Measurements from ENCODE around the gene ZNF878. TPM values are rescaled to one million over a fixed set of nuclear protein-coding genes. Genes with fewer than 3 reads are reported as not detected.
"Not testable (repeated sequence)": the region's sequence is repeated elsewhere in the genome, so short reads cannot be mapped to it uniquely, and the experiment has no call there.

ZNF878 gene
- 0.13 and 0.39 TPM in 2 replicates for total RNA-seq

DNA sequence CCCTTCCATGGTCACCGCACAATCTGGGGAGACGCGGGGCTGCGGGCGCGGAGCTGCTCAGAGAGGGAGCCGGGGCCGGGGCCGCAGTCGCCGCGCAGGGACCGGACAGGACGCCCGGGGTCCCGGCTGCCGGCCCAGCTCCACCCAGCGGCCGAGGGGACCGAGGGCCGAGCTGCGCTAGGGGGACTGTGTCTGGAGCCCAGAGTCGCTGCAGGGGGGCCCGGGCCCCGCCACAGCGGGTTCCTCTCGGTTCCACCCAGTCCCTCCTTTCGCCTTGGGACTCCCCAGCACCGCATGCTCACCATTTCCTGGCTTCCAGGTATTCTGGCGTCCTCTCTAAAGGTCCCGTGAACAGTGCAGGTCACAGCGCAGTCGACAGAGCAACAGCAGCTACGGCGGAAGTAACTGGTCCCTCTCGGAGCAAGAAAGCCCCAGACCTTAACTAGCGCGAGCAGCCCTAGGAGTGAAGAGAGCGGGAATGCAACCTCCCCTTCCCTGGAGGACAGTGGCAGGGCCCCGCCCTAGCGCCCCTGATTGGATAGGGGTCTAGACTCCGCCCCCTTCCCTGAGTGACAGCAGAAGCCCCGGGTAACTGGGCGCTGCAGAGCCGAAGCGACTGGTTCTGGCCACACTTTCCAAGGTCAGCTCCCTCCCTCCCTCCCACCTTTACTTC is at the start of gene ZNF878:
TSS of gene ZNF878 (minus strand) at position 465 of the 673 bp plus-strand sequence. CDS start at position 305, 160 bp downstream.
- H3K27ac Mint-ChIP-seq: no peak within 1 kb of the TSS
- H3K36me3 Mint-ChIP-seq (ENCODE audit: low read depth): peaks cover 3% of the 10 kb centered on the region

GRCh38 chr19:12098040-12098439 is 45.3 kb upstream of the ZNF878 start:
- H3K9me3 Mint-ChIP-seq: peaks cover 70% of the 10 kb centered on the region
- no peaks in the 10 kb centered on the region for H3K4me1 Mint-ChIP-seq (ENCODE audit: low read depth)
- no peak overlapping the region for H3K27ac Mint-ChIP-seq
- H3K36me3 Mint-ChIP-seq (ENCODE audit: low read depth): peaks cover 19% of the 10 kb centered on the region
- H3K27me3 Mint-ChIP-seq (ENCODE audit: insufficient read depth): no peaks in the 10 kb centered on the region
- intact Hi-C loops (cut with micrococcal nuclease): no loop called here
- H3K4me3 Mint-ChIP-seq: no peak overlapping the region
- DNase-seq (ENCODE audit: low spot score): no peak

More for the DNA sequence above, at the start of gene ZNF878:
- peak; percentile 27 for DNase-seq (ENCODE audit: low spot score)
- peaks cover 3% of the 10 kb centered on the region for H3K27me3 Mint-ChIP-seq (ENCODE audit: insufficient read depth)
- peak within 1 kb of the TSS; percentile 78 for H3K4me3 Mint-ChIP-seq
- peaks cover 24% of the 10 kb centered on the region for H3K9me3 Mint-ChIP-seq
- intact Hi-C loops (cut with micrococcal nuclease): no loop called here
- peaks cover 5% of the 10 kb centered on the region for H3K4me1 Mint-ChIP-seq (ENCODE audit: low read depth)

- no peak for DNase-seq (ENCODE audit: low spot score)
- Mint-ChIP-seq H3K9me3 (peaks cover 45% of the 10 kb centered on the region), H3K36me3 (ENCODE audit: low read depth) (peaks cover 19% of the 10 kb centered on the region), H3K4me1 (ENCODE audit: low read depth) (no peaks in the 10 kb centered on the region), H3K27ac (no peak overlapping the region), H3K4me3 (no peak overlapping the region), H3K27me3 (ENCODE audit: insufficient read depth) (no peaks in the 10 kb centered on the region)
- intact Hi-C loops (cut with micrococcal nuclease): no loop called here
Observed at GRCh38 chr19:12095111-12095790, 42.5 kb upstream of the ZNF878 start.

- no peaks in the 10 kb centered on the region for H3K4me1 Mint-ChIP-seq (ENCODE audit: low read depth)
- DNase-seq (ENCODE audit: low spot score): no peak
- intact Hi-C loops (cut with micrococcal nuclease): loop anchor here (5.0 kb wide), 1 partner anchor 199 kb away; the partner anchor contains the start of gene ZNF44
- no peaks in the 10 kb centered on the region for H3K27me3 Mint-ChIP-seq (ENCODE audit: insufficient read depth)
- H3K36me3 Mint-ChIP-seq (ENCODE audit: low read depth): peaks cover 16% of the 10 kb centered on the region
- peak overlapping the region; percentile 81 for H3K4me3 Mint-ChIP-seq
- peaks cover 31% of the 10 kb centered on the region for H3K9me3 Mint-ChIP-seq
- no peak overlapping the region for H3K27ac Mint-ChIP-seq
Observed at GRCh38 chr19:12093777-12094176, 41.0 kb upstream of the ZNF878 start.

GRCh38 chr19:12092956-12093355 is 40.2 kb upstream of the ZNF878 start:
- Mint-ChIP-seq H3K27me3 (ENCODE audit: insufficient read depth) (no peaks in the 10 kb centered on the region), H3K4me1 (ENCODE audit: low read depth) (no peaks in the 10 kb centered on the region), H3K4me3 (peak overlapping the region; percentile 81), H3K9me3 (peaks cover 29% of the 10 kb centered on the region), H3K27ac (peak overlapping the region; percentile 53), H3K36me3 (ENCODE audit: low read depth) (peaks cover 15% of the 10 kb centered on the region)
- DNase-seq (ENCODE audit: low spot score): no peak
- intact Hi-C loops (cut with micrococcal nuclease): loop anchor here (1.0 to 5.0 kb wide), 3 partner anchors 48 to 199 kb away; partner anchors contain the start of gene ZNF44

DNA sequence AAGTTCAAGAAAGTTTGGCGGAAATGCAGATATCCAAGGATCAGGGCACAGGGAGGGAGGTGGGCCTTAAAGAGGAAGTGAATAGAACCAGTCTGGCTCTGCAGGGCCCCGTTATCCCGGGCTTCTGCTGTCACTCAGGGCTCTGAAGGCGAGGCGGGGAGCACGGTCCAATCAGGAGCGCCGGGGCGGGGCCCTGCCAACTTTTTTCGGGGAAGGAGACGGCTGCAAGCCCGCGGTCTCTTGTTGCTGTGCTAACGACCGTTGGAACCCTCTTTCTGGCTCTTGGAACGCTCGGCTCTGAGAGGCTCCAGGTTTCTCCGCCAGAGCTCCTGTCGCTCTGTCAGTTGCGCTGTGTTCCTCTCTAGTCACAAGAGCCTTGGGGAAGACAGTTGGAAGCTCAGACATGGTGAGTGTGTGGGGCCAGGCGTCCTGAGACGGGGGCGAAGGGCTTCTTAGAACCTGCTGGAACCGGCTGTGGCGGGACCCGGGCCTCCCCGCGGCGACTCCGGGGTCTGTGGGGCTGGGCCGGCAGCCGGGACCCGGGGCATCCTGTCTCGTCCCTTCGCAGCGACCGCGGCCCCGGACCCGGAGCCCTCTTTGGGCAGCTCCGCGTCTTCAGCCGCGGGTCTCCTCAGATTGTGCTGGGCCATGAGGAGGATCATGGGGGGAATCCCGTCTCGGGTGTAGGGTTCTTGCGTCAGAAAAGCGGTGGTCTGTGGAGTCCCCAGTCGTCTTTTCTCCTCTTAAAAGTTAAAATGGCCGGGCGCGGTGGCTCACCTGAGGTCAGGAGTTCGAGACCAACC is 39.5 kb upstream of the ZNF878 start:
- Mint-ChIP-seq H3K4me1 (ENCODE audit: low read depth) (no peaks in the 10 kb centered on the region), H3K4me3 (peak overlapping the region; percentile 81), H3K27ac (peak overlapping the region; percentile 76), H3K9me3 (peaks cover 29% of the 10 kb centered on the region), H3K27me3 (ENCODE audit: insufficient read depth) (no peaks in the 10 kb centered on the region), H3K36me3 (ENCODE audit: low read depth) (peaks cover 14% of the 10 kb centered on the region)
- DNase-seq (ENCODE audit: low spot score): peak; percentile 41
- intact Hi-C loops (cut with micrococcal nuclease): loop anchor here (1.0 to 5.0 kb wide), 3 partner anchors 49 to 200 kb away; partner anchors contain the start of gene ZNF44

- peak; percentile 29 for DNase-seq (ENCODE audit: low spot score)
- Mint-ChIP-seq H3K4me3 (peak overlapping the region; percentile 43), H3K9me3 (peaks cover 24% of the 10 kb centered on the region), H3K27ac (peak overlapping the region; percentile 0), H3K4me1 (ENCODE audit: low read depth) (no peaks in the 10 kb centered on the region), H3K27me3 (ENCODE audit: insufficient read depth) (no peaks in the 10 kb centered on the region), H3K36me3 (ENCODE audit: low read depth) (peaks cover 10% of the 10 kb centered on the region)
- intact Hi-C loops (cut with micrococcal nuclease): loop anchor here (5.0 kb wide), 1 partner anchor 201 kb away; the partner anchor contains the start of gene ZNF44
Observed at GRCh38 chr19:12090807-12091206, 38.0 kb upstream of the ZNF878 start.

DNA sequence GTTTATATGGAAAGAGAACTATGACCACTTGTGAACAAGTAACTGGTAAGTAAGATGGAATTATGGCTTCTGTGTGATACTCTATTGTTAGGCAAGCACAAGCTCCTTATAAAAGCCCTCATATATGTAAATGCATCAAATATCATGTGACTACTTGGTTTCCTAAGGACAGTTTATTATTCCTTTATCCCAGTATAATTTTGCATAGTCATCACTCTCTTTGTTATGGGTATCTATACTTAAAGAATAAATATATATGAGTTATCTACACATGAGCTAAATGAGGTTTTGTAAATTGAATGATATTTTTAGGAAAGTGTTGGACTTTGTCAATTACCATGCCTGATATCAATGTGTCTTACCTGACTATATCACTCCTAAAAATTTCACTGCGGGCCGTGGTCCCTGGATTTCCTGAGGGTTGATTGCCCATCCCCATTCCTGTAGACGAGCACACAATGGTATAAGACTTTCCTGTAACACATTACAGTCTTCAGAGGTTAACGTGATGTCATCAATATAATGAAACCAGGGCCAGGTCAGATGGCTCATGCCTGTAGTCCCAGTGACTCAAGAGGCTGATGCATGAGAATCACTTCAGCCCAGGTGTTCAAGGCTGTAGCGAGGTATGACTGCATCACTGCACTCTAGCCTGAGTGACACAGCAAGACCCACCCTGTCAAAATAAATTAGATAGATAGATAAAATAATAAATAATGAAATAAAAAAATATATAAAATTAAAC is 32.5 kb upstream of the ZNF878 start:
- Mint-ChIP-seq H3K9me3 (peaks cover 32% of the 10 kb centered on the region), H3K27ac (no peak overlapping the region), H3K27me3 (ENCODE audit: insufficient read depth) (no peaks in the 10 kb centered on the region), H3K4me1 (ENCODE audit: low read depth) (no peaks in the 10 kb centered on the region), H3K4me3 (no peak overlapping the region), H3K36me3 (ENCODE audit: low read depth) (no peaks in the 10 kb centered on the region)
- intact Hi-C loops (cut with micrococcal nuclease): no loop called here
- DNase-seq (ENCODE audit: low spot score): no peak

- H3K27ac Mint-ChIP-seq; H3K36me3 Mint-ChIP-seq (ENCODE audit: low read depth); intact Hi-C loops (cut with micrococcal nuclease); H3K27me3 Mint-ChIP-seq (ENCODE audit: insufficient read depth); H3K4me3 Mint-ChIP-seq; H3K4me1 Mint-ChIP-seq (ENCODE audit: low read depth); DNase-seq (ENCODE audit: low spot score): not testable (repeated sequence)
- H3K9me3 Mint-ChIP-seq: peaks cover 38% of the 10 kb centered on the region
Observed at GRCh38 chr19:12083336-12083735, 30.6 kb upstream of the ZNF878 start.

- H3K4me3 Mint-ChIP-seq: no peak overlapping the region
- peaks cover 10% of the 10 kb centered on the region for H3K36me3 Mint-ChIP-seq (ENCODE audit: low read depth)
- no peak for DNase-seq (ENCODE audit: low spot score)
- no peak overlapping the region for H3K27ac Mint-ChIP-seq
- intact Hi-C loops (cut with micrococcal nuclease): no loop called here
- peaks cover 60% of the 10 kb centered on the region for H3K9me3 Mint-ChIP-seq
- no peaks in the 10 kb centered on the region for H3K27me3 Mint-ChIP-seq (ENCODE audit: insufficient read depth)
- H3K4me1 Mint-ChIP-seq (ENCODE audit: low read depth): no peaks in the 10 kb centered on the region
Observed at GRCh38 chr19:12077375-12077774, 24.6 kb upstream of the ZNF878 start.

GRCh38 chr19:12076331-12076730 is 23.6 kb upstream of the ZNF878 start:
- Mint-ChIP-seq H3K9me3 (peaks cover 60% of the 10 kb centered on the region), H3K36me3 (ENCODE audit: low read depth) (peaks cover 10% of the 10 kb centered on the region)
- DNase-seq (ENCODE audit: low spot score); H3K27ac Mint-ChIP-seq; H3K27me3 Mint-ChIP-seq (ENCODE audit: insufficient read depth); intact Hi-C loops (cut with micrococcal nuclease); H3K4me1 Mint-ChIP-seq (ENCODE audit: low read depth); H3K4me3 Mint-ChIP-seq: not testable (repeated sequence)

DNA sequence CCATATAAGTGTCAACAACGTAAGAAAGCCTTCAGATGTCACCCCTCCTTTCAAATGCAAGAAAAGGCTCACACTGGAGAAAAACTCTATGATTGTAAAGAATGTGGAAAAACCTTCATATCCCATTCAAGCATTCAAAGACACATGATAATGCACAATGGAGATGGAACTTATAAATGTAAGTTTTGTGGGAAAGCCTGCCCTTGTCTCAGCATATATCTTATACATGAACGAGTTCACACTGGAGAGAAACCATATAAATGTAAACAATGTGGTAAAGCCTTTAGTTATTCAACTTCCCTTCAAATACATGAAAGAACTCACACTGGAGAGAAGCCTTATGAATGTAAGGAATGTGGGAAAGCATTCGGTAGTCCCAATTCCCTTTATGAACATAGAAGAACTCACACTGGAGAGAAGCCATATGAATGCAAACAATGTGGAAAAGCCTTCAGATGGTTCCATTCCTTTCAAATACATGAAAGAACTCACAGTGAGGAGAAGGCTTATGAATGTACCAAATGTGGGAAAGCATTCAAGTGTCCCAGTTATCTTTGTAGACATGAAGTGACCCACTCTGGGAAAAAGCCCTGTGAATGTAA is 22.9 kb upstream of the ZNF878 start:
- H3K27ac Mint-ChIP-seq: no peak overlapping the region
- H3K4me3 Mint-ChIP-seq: no peak overlapping the region
- no peaks in the 10 kb centered on the region for H3K4me1 Mint-ChIP-seq (ENCODE audit: low read depth)
- H3K27me3 Mint-ChIP-seq (ENCODE audit: insufficient read depth): no peaks in the 10 kb centered on the region
- peaks cover 61% of the 10 kb centered on the region for H3K9me3 Mint-ChIP-seq
- no peak for DNase-seq (ENCODE audit: low spot score)
- H3K36me3 Mint-ChIP-seq (ENCODE audit: low read depth): peaks cover 10% of the 10 kb centered on the region
- intact Hi-C loops (cut with micrococcal nuclease): no loop called here

All from activated T-helper 1 cell treated with anti-CD3 and anti-CD28 coated beads, Interleukin-12 subunit alpha, Interleukin-12 subunit beta, Interleukin-2, Interleukin-4 antibody, amounts not matched to agents 30 ng/mL and 10 ng/mL and 1 ng/mL, durations not matched to agents 14 hours and 24 hours and 36 hours (primary cell).